Measurements from ENCODE around the gene FRS2. TPM values are rescaled to one million over a fixed set of nuclear protein-coding genes. Genes with fewer than 3 reads are reported as not detected.

The FRS2 gene
- total RNA-seq, 1 donor from 2014 or later = 18.0 TPM

GRCh38 chr12:69490920-69491643, 20.9 kb downstream of the FRS2 start:
- intact Hi-C loops (cut with DNase I) = no loop called here
- no peak for ATAC-seq (ENCODE audit: poor library complexity)
- no peak for DNase-seq

- no peak for DNase-seq
- intact Hi-C loops (cut with DNase I) = no loop called here
Observed at GRCh38 chr12:69492739-69493138, 22.6 kb downstream of the FRS2 start.

GRCh38 chr12:69495071-69495470, 24.9 kb downstream of the FRS2 start:
- intact Hi-C loops (cut with DNase I) = no loop called here
- DNase-seq (no peak), ATAC-seq (ENCODE audit: poor library complexity) (no peak)

More at GRCh38 chr12:69492739-69493138, 22.6 kb downstream of the FRS2 start:
- ATAC-seq (ENCODE audit: poor library complexity) = no peak

- ATAC-seq (ENCODE audit: poor library complexity) (peak; percentile 74), DNase-seq (no peak)
- intact Hi-C loops (cut with DNase I) = no loop called here
Observed at GRCh38 chr12:69497308-69498026, 27.3 kb downstream of the FRS2 start.

- intact Hi-C loops (cut with DNase I) = no loop called here
- DNase-seq (no peak), ATAC-seq (ENCODE audit: poor library complexity) (no peak)
Observed at GRCh38 chr12:69500631-69501030, 30.4 kb downstream of the FRS2 start.

GRCh38 chr12:69501154-69501895, 31.1 kb downstream of the FRS2 start:
- no peak for DNase-seq
- ATAC-seq (ENCODE audit: poor library complexity) = no peak
- intact Hi-C loops (cut with DNase I) = no loop called here

GRCh38 chr12:69502345-69503081, 32.3 kb downstream of the FRS2 start:
- DNase-seq = no peak
- intact Hi-C loops (cut with DNase I) = no loop called here
- no peak for ATAC-seq (ENCODE audit: poor library complexity)

GRCh38 chr12:69508091-69508490, 37.9 kb downstream of the FRS2 start:
- intact Hi-C loops (cut with DNase I) = no loop called here
- no peak for DNase-seq
- ATAC-seq (ENCODE audit: poor library complexity) = no peak

GRCh38 chr12:69508621-69509020, 38.4 kb downstream of the FRS2 start:
- intact Hi-C loops (cut with DNase I) = no loop called here
- no peak for DNase-seq
- ATAC-seq (ENCODE audit: poor library complexity) = no peak

- DNase-seq (no peak), ATAC-seq (ENCODE audit: poor library complexity) (no peak)
- intact Hi-C loops (cut with DNase I) = no loop called here
Observed at GRCh38 chr12:69509308-69509736, 39.1 kb downstream of the FRS2 start.

- intact Hi-C loops (cut with DNase I) = no loop called here
- DNase-seq (no peak), ATAC-seq (ENCODE audit: poor library complexity) (peak; percentile 39)
Observed at GRCh38 chr12:69509904-69510827, 40.0 kb downstream of the FRS2 start.

- DNase-seq = no peak
- no peak for ATAC-seq (ENCODE audit: poor library complexity)
- intact Hi-C loops (cut with DNase I) = no loop called here
Observed at GRCh38 chr12:69511016-69511415, 40.8 kb downstream of the FRS2 start.

GRCh38 chr12:69511469-69512267, 41.5 kb downstream of the FRS2 start:
- DNase-seq = no peak
- ATAC-seq (ENCODE audit: poor library complexity) = peak; percentile 78
- intact Hi-C loops (cut with DNase I) = no loop called here

- ATAC-seq (ENCODE audit: poor library complexity) = no peak
- intact Hi-C loops (cut with DNase I) = no loop called here
- DNase-seq = no peak
Observed at GRCh38 chr12:69512820-69513219, 42.6 kb downstream of the FRS2 start.

GRCh38 chr12:69513297-69513696, 43.1 kb downstream of the FRS2 start:
- ATAC-seq (ENCODE audit: poor library complexity) (no peak), DNase-seq (no peak)

GRCh38 chr12:69514111-69514510, 43.9 kb downstream of the FRS2 start:
- intact Hi-C loops (cut with DNase I) = no loop called here
- DNase-seq (no peak), ATAC-seq (ENCODE audit: poor library complexity) (peak; percentile 42)

More at GRCh38 chr12:69513297-69513696, 43.1 kb downstream of the FRS2 start:
- intact Hi-C loops (cut with DNase I) = no loop called here

GRCh38 chr12:69514845-69515244, 44.7 kb downstream of the FRS2 start:
- DNase-seq (no peak), ATAC-seq (ENCODE audit: poor library complexity) (no peak)
- intact Hi-C loops (cut with DNase I) = no loop called here

Data from Right ventricle myocardium superior (tissue), 1 donor.